HG03095 (cell line): ENCODE results near the gene SNIP1.
"Not testable (repeated sequence)": the region's sequence is repeated elsewhere in the genome, so short reads cannot be mapped to it uniquely, and the experiment has no call there.

Experiments
- ATAC-seq: cut with Tn5 transposase; IDR thresholded peaks from one replicate; pipeline ENCODE4 v1.9.1; 2021; ENCODE audit warnings: moderate library complexity; ENCODE audit not compliant: unreplicated experiment

SNIP1 gene

GRCh38 chr1:37553927-37554808, at the start of gene SNIP1:
Gene SNIP1, minus strand, starts transcription at chr1:37554293. Its CDS starts 64 bp downstream, at chr1:37554229.
- peak; percentile 74 for ATAC-seq

- ATAC-seq = no peak
Observed at GRCh38 chr1:37602750-37603694, 48.9 kb upstream of the SNIP1 start.

GRCh38 chr1:37601441-37601840, 47.3 kb upstream of the SNIP1 start:
- no peak for ATAC-seq

GRCh38 chr1:37599940-37600339, 45.8 kb upstream of the SNIP1 start:
- no peak for ATAC-seq

GRCh38 chr1:37596182-37596667, 42.1 kb upstream of the SNIP1 start:
- no peak for ATAC-seq

GRCh38 chr1:37595440-37596181, 41.5 kb upstream of the SNIP1 start, which contains the start of gene GNL2:
Gene GNL2, minus strand, starts transcription at chr1:37595937. Its CDS starts 115 bp downstream, at chr1:37595822.
- ATAC-seq = peak; percentile 98

GRCh38 chr1:37593726-37594125, 39.6 kb upstream of the SNIP1 start:
- no peak for ATAC-seq

- no peak for ATAC-seq
Observed at GRCh38 chr1:37588939-37589338, 34.8 kb upstream of the SNIP1 start.

GRCh38 chr1:37584544-37584943, 30.5 kb upstream of the SNIP1 start:
- not testable (repeated sequence) for ATAC-seq

- ATAC-seq = no peak
Observed at GRCh38 chr1:37575692-37576091, 21.6 kb upstream of the SNIP1 start.

GRCh38 chr1:37574834-37575480, 20.9 kb upstream of the SNIP1 start:
- ATAC-seq = no peak

- ATAC-seq = no peak
Observed at GRCh38 chr1:37570528-37571334, 16.6 kb upstream of the SNIP1 start.

- ATAC-seq = no peak
Observed at GRCh38 chr1:37567023-37567422, 12.9 kb upstream of the SNIP1 start.

GRCh38 chr1:37564892-37565291, 10.8 kb upstream of the SNIP1 start:
- no peak for ATAC-seq

- no peak for ATAC-seq
Observed at GRCh38 chr1:37562984-37563383, 8.9 kb upstream of the SNIP1 start.

GRCh38 chr1:37561133-37562132, 7.3 kb upstream of the SNIP1 start:
- ATAC-seq = no peak

GRCh38 chr1:37560401-37561132, 6.5 kb upstream of the SNIP1 start:
- ATAC-seq = no peak
